Measurements from ENCODE around the gene SKIL.

GRCh38 chr3:170421111-170421641 lies 63.7 kb downstream of the SKIL start:
- no peak for TF ChIP-seq CTCF (IDR thresholded peaks at IDR 0.05; ENCODE audit: low read length)
- TF ChIP-seq EZH2 (IDR thresholded peaks at IDR 0.05; ENCODE audit: borderline replicate concordance, low read length) = no peak

Data from OCI-LY1 (cell line).